GM12878 (cell line): Measurements from ENCODE around the gene NPL. TPM values are rescaled to one million over a fixed set of nuclear protein-coding genes. Genes with fewer than 3 reads are reported as not detected.

Experiments
- ATAC-seq: fragments of 200-7000 bp; cut with Tn5 transposase; 3 replicates; pipeline ENCODE4 v1.9.1; 2020; ENCODE audit warnings: mild to moderate bottlenecking, moderate library complexity
- BruUV-seq: library from RNA; stranded (reverse); fragments of 400-500 nt; replicated peaks from 2 replicates; lab custom pipeline; 2021; lab: Mats Ljungman, UMichigan
- CTCF ChIA-PET: fragments of 300-600 bp; sonication (Branson Sonifier 250); formaldehyde crosslinking; extraction: SDS; loops from one replicate; lab custom pipeline; 2021; ENCODE audit warnings: inconsistent platforms; lab: Yijun Ruan, JAX
- POLR2A ChIA-PET: fragments of 350-600 bp; formaldehyde crosslinking; extraction: SDS; loops from one replicate; lab custom pipeline; 2021; ENCODE audit warnings: inconsistent platforms; lab: Charles Lee
- RAD21 ChIA-PET: fragments of 300-600 bp; sonication (Branson Sonifier 250); formaldehyde crosslinking; loops from one replicate; lab custom pipeline; 2023; ENCODE audit warnings: antibody characterized with exemption; ENCODE audit not compliant: unreplicated experiment; lab: Charles Lee
- SMC1A ChIA-PET: fragments of 300-600 bp; sonication (Branson Sonifier 250); formaldehyde crosslinking; loops from one replicate; lab custom pipeline; 2023; ENCODE audit not compliant: unreplicated experiment, uncharacterized antibody; lab: Charles Lee
- DNase-seq: peaks from one replicate; pipeline ENCODE4 v3.0.0-alpha.2; 2011; ENCODE audit warnings: low read depth, low spot score
- FAIRE-seq: peaks from 3 replicates; lab custom pipeline; 2011; peaks lifted over from hg19 to GRCh38; lab: Jason Lieb, UNC
- H2AFZ ChIP-seq: 2 replicates; pipeline ENCODE4 v1.6.0; 2011; ENCODE audit warnings: low read depth, low read length, control low read depth; ENCODE audit not compliant: control insufficient read depth
- H3K27ac ChIP-seq: 2 replicates; pipeline ENCODE4 v1.5.1; 2011; ENCODE audit warnings: control low read depth; ENCODE audit not compliant: control insufficient read depth, insufficient read depth
- H3K27me3 ChIP-seq, 2 experiments: replicated peaks in 1 of 2; 2 replicates each; pipeline versions ENCODE4 v1.6.0 to v1.6.1; 2011; ENCODE audit warnings: low read length in 1 of 2; ENCODE audit not compliant: control insufficient read depth in 2 of 2, insufficient read depth in 2 of 2
- H3K36me3 ChIP-seq, 2 experiments: 2 replicates each; pipeline ENCODE4 v1.5.1; 2011; ENCODE audit warnings: low read length in 1 of 2; ENCODE audit not compliant: control insufficient read depth in 2 of 2, insufficient read depth in 2 of 2
- H3K4me1 ChIP-seq: 2 replicates; pipeline ENCODE4 v1.6.1; 2011; ENCODE audit warnings: mild to moderate bottlenecking, low read length, moderate library complexity, mixed read lengths; ENCODE audit not compliant: control insufficient read depth, insufficient read depth
- H3K4me2 ChIP-seq: 2 replicates; pipeline ENCODE4 v1.6.0; 2011; ENCODE audit warnings: control low read depth; ENCODE audit not compliant: control insufficient read depth, insufficient read depth
- H3K4me3 ChIP-seq: fragments of 200-600 bp; sonication (generic); 2 replicates; pipeline ENCODE4 v1.5.1; 2016
- H3K79me2 ChIP-seq: 2 replicates; pipeline ENCODE4 v1.6.0; 2011; ENCODE audit warnings: low read length; ENCODE audit not compliant: control insufficient read depth, insufficient read depth
- H3K9ac ChIP-seq: 2 replicates; pipeline ENCODE4 v1.8.0; 2011; ENCODE audit warnings: low read length, control low read depth, mixed read lengths; ENCODE audit not compliant: control insufficient read depth, insufficient read depth
- H3K9me3 ChIP-seq: replicated peaks from 3 replicates; pipeline ENCODE4 v1.5.1; 2011; ENCODE audit warnings: mild to moderate bottlenecking, low read length; ENCODE audit not compliant: control insufficient read depth, insufficient read depth
- H4K20me1 ChIP-seq: 2 replicates; pipeline ENCODE4 v1.6.0; 2011; ENCODE audit not compliant: control insufficient read depth, insufficient read depth
- EED ChIP-seq: sonication (generic); IDR thresholded peaks from 2 replicates; pipeline ENCODE4 v1.6.1; 2016; ENCODE audit warnings: antibody characterized with exemption, low read depth
- EGR1 ChIP-seq, 2 experiments: IDR thresholded peaks; 1 replicate in 1 of 2; 2 replicates in 1 of 2; pipeline ENCODE4 v1.6.1; 2011 to 2012; ENCODE audit warnings: low read depth in 2 of 2, low read length in 2 of 2, borderline replicate concordance in 1 of 2, mild to moderate bottlenecking in 1 of 2, moderate library complexity in 1 of 2
- HDAC2 ChIP-seq: fragments of 200-600 bp; sonication (generic); IDR thresholded peaks from 2 replicates; pipeline ENCODE4 v1.6.1; 2017
- PAX5 ChIP-seq: IDR thresholded peaks from 2 replicates; pipeline ENCODE4 v1.6.1; 2011; ENCODE audit warnings: low read depth, low read length, borderline replicate concordance
- PAX8 ChIP-seq: fragments of 450-650 bp; IDR thresholded peaks from 2 replicates; pipeline ENCODE4 v1.6.1; 2017; ENCODE audit warnings: mild to moderate bottlenecking, moderate library complexity
- POLR2AphosphoS2 ChIP-seq: IDR thresholded peaks from 2 replicates; pipeline ENCODE4 v1.6.1; 2011; ENCODE audit warnings: low read depth, mild to moderate bottlenecking, low read length, improper control_type of control experiment, moderate library complexity
- RBBP5 ChIP-seq: fragments of 200-600 bp; sonication (generic); conservative IDR thresholded peaks from 2 replicates; pipeline ENCODE4 v1.6.1; 2016
- YBX1 ChIP-seq: fragments of 450-650 bp; IDR thresholded peaks from 2 replicates; pipeline ENCODE4 v1.6.1; 2016; ENCODE audit warnings: antibody characterized with exemption
- WGBS: methylation state at CpG from one replicate; pipeline ENCODE4 v1.1.6; 2016; ENCODE audit warnings: low lambda C conversion rate; ENCODE audit not compliant: insufficient replicate concordance, insufficient coverage; ENCODE audit errors: missing lambda C conversion rate; 5-methylcytosine and 5-hydroxymethylcytosine counted together
- in situ Hi-C: fragments of 300-500 bp; cut with MboI; formaldehyde crosslinking; loops from 9 replicates; pipeline ENCODE4 v1.14.3; 2018; ENCODE audit warnings: mixed read lengths
- intact Hi-C: fragments of 100-400 bp; cut with micrococcal nuclease; formaldehyde crosslinking; loops from one replicate; pipeline ENCODE4 v1.14.2; 2022; ENCODE audit not compliant: unreplicated experiment
- polyA plus RNA-seq, 11 experiments: library from polyadenylated mRNA; depleted of rRNA in 4 of 11; unstranded in 6 of 11; stranded (reverse) in 5 of 11; fragments of >200 nt; fragmentation: Nextera tagmentation in 4 of 11; fragmentation: Illumina TruSeq in 1 of 11; extraction: Ambion mirVana in 4 of 11; extraction: Trizol in 1 of 11; gene quantifications; 1 replicate in 1 of 11; 2 replicates in 10 of 11; pipeline versions ENCODE4 v1.2.1 to v1.2.3, GENCODE V29; 2011 to 2016; ENCODE audit warnings: inconsistent platforms in 2 of 11, missing spikeins in 2 of 11, low read depth in 1 of 11
- total RNA-seq, 4 experiments: library from RNA; depleted of rRNA in 3 of 4; stranded (reverse); fragments of >200 nt in 3 of 4; fragmentation: Illumina TruSeq in 1 of 4; extraction: Trizol in 1 of 4; gene quantifications; 2 replicates each; pipeline versions ENCODE4 v1.2.1 to v1.2.3, GENCODE V29; 2013 to 2021
- TF ChIP-seq, protein P1 (sequence below): IDR thresholded peaks from 2 replicates; pipeline ENCODE4 v1.6.1; 2011; ENCODE audit warnings: low read depth, mild to moderate bottlenecking, low read length, moderate library complexity, borderline replicate concordance; ENCODE audit errors: extremely low read depth

The NPL gene
- total and polyA plus RNA-seq, 10 of the 15 experiments (the other 5 are each of a cell fraction or from before 2014, with no cell fraction given) = 5.3 to 19.2 (median 10.0) TPM

DNA sequence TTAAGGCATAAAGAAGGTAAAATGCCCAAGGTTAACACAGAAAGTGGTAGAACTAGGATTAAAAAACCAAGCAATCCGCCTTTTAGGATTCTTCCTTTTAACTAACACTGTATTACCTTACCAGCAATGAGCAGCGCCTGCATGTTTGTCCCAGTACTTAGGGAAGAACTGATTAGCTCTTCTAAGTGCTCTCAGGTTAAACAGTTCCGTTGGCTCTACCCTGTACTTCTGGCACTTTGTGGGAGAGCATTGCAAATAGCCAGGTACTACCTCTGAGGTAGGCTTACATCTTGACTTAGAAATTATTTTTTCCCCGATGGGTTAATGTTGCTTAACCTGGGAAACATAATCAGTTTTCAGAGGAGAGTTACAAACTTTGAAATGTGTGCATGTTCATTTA lies 71.1 kb downstream of the NPL start:
- Histone ChIP-seq H2AFZ (no peak overlapping the region), H4K20me1 (no peaks in the 10 kb centered on the region), H3K79me2 (no peaks in the 10 kb centered on the region), H3K36me3 (peaks cover 7 to 46% of the 10 kb centered on the region in 2 experiments), H3K9ac (no peak overlapping the region), H3K4me3 (no peak overlapping the region), H3K27ac (no peak overlapping the region), H3K9me3 (no peaks in the 10 kb centered on the region), H3K27me3 (no peaks in the 10 kb centered on the region), H3K4me2 (no peak overlapping the region), H3K4me1 (no peaks in the 10 kb centered on the region)
- in situ Hi-C loops (no loop called here), intact Hi-C loops (no loop called here)
- ChIA-PET RAD21 (no interaction called here), SMC1A (interaction anchor here (1.1 kb wide), 2 partner anchors 18 to 28 kb away, joined by 3 read pairs; no protein-coding TSS in a partner anchor), CTCF (interaction anchor here (1.2 kb wide), 1 partner anchor 51 kb away, joined by 3 read pairs; no protein-coding TSS in a partner anchor), POLR2A (interaction anchor here (0.6 kb wide), 1 partner anchor 41 kb away, joined by 3 read pairs; no protein-coding TSS in a partner anchor)
- FAIRE-seq = no peak
- DNase-seq = no peak
- no TSS peak for BruUV-seq
- ATAC-seq = no peak
- TF ChIP-seq POLR2AphosphoS2 = no peak
- no peak for TF ChIP-seq PAX8
- TF ChIP-seq YBX1 = no peak
- TF ChIP-seq EED = no peak
- TF ChIP-seq RBBP5 = no peak
- TF ChIP-seq HDAC2 = no peak
- TF ChIP-seq PAX5 = no peak
- TF ChIP-seq EGR1 (IDR thresholded peaks at IDR 0.05; ENCODE audit: borderline replicate concordance in 1 of 2, low read depth in 2 of 2, low read length in 2 of 2) = no peak
- TF ChIP-seq, protein P1, sequence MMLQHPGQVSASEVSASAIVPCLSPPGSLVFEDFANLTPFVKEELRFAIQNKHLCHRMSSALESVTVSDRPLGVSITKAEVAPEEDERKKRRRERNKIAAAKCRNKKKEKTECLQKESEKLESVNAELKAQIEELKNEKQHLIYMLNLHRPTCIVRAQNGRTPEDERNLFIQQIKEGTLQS = no peak
- 99% methylated on average over 4 of the region's 4 CpGs for WGBS
